ENCODE results near the gene RNF215. TPM values are rescaled to one million over a fixed set of nuclear protein-coding genes. Genes with fewer than 3 reads are reported as not detected.

Gene RNF215
- total RNA-seq, 1 donor, result 13.0 TPM

GRCh38 chr22:30334646-30335045, 52.6 kb downstream of the RNF215 start:
- no peak for DNase-seq (ENCODE audit: low read depth)
- H3K4me3 ChIP-seq (ENCODE audit: low read depth, low read length), result no peak overlapping the region
- TF ChIP-seq CTCF (IDR thresholded peaks at IDR 0.05; ENCODE audit: insufficient read depth, low read length), result no peak

- no peak for TF ChIP-seq CTCF (IDR thresholded peaks at IDR 0.05; ENCODE audit: insufficient read depth, low read length)
- H3K4me3 ChIP-seq (ENCODE audit: low read depth, low read length), result no peak overlapping the region
- DNase-seq (ENCODE audit: low read depth), result no peak
Measured at GRCh38 chr22:30333707-30334087, 53.5 kb downstream of the RNF215 start.

- DNase-seq (ENCODE audit: low read depth), result no peak
- no peak overlapping the region for H3K4me3 ChIP-seq (ENCODE audit: low read depth, low read length)
- no peak for TF ChIP-seq CTCF (IDR thresholded peaks at IDR 0.05; ENCODE audit: insufficient read depth, low read length)
Measured at GRCh38 chr22:30332994-30333706, 54.1 kb downstream of the RNF215 start.

GRCh38 chr22:30332551-30332950, 54.7 kb downstream of the RNF215 start:
- no peak for TF ChIP-seq CTCF (IDR thresholded peaks at IDR 0.05; ENCODE audit: insufficient read depth, low read length)
- no peak for DNase-seq (ENCODE audit: low read depth)
- H3K4me3 ChIP-seq (ENCODE audit: low read depth, low read length), result no peak overlapping the region

Small RNA genes lying within 50 kb of the gene (small RNA-seq; reads per million reads assigned to genes)
- gene AC004832.3 (not detected), gene RNU6-564P (not detected)

Other genes with a start within 250 kb of the RNF215 start
- 0.57 and 6.2 TPM in 2 replicates for gene LIF, start 140.7 kb downstream of the RNF215 start, total RNA-seq (ENCODE audit: low replicate concordance)
- not detected in 2 replicates for gene OSM, start 120.6 kb downstream of the RNF215 start, total RNA-seq (ENCODE audit: low replicate concordance)
- 0.16 and 4.9 TPM in 2 replicates for gene CASTOR1, start 97.9 kb downstream of the RNF215 start, total RNA-seq (ENCODE audit: low replicate concordance)
- 12.9 and 24.1 TPM in 2 replicates for gene TBC1D10A, start 60.5 kb downstream of the RNF215 start, total RNA-seq (ENCODE audit: low replicate concordance)
- gene SF3A1, start 30.5 kb downstream of the RNF215 start, total RNA-seq (ENCODE audit: low replicate concordance), result 40.8 and 43.7 TPM in 2 replicates
- 1.2 and 2.6 TPM in 2 replicates for gene CCDC157, start 30.4 kb downstream of the RNF215 start, total RNA-seq (ENCODE audit: low replicate concordance)
- gene SEC14L2, start 9.6 kb upstream of the RNF215 start, total RNA-seq (ENCODE audit: low replicate concordance), result 5.8 and 14.8 TPM in 2 replicates
- gene MTFP1, start 38.4 kb upstream of the RNF215 start, total RNA-seq (ENCODE audit: low replicate concordance), result 0.98 and 5.9 TPM in 2 replicates
- not detected in 2 replicates for gene SEC14L3, start 84.6 kb upstream of the RNF215 start, total RNA-seq (ENCODE audit: low replicate concordance)
- not detected in 2 replicates for gene SEC14L4, start 118.3 kb upstream of the RNF215 start, total RNA-seq (ENCODE audit: low replicate concordance)
- gene SEC14L6, start 159.3 kb upstream of the RNF215 start, total RNA-seq (ENCODE audit: low replicate concordance), result 0.09 TPM in 1 of 2 replicates, not detected in the other
- not detected in 2 replicates for gene GAL3ST1, start 187.3 kb upstream of the RNF215 start, total RNA-seq (ENCODE audit: low replicate concordance)
- 54.9 and 189 TPM in 2 replicates for gene PES1, start 204.5 kb upstream of the RNF215 start, total RNA-seq (ENCODE audit: low replicate concordance)
- 13.9 and 17.7 TPM in 2 replicates for gene TCN2, start 219.8 kb upstream of the RNF215 start, total RNA-seq (ENCODE audit: low replicate concordance)
- gene SLC35E4, start 248.4 kb upstream of the RNF215 start, total RNA-seq (ENCODE audit: low replicate concordance), result 5.1 and 19.7 TPM in 2 replicates

Data from fibroblast of the aortic adventitia (primary cell).